K562 (cell line): ENCODE measurements around the gene PTGES3. TPM values are rescaled to one million over a fixed set of nuclear protein-coding genes. Genes with fewer than 3 reads are reported as not detected.
A peak's percentile ranks its signal among the peaks of the same experiment; 100 is the strongest.

Experiments used
- CREBBP ChIP-seq: IDR thresholded peaks from one replicate; pipeline ENCODE4 v1.6.1; 2012; ENCODE audit warnings: low read depth, mild to moderate bottlenecking, control low read depth, inconsistent platforms, low read length
- FOXM1 ChIP-seq, 2 experiments: fragments of 450-650 bp in 1 of 2; sonication (generic) in 1 of 2; formaldehyde crosslinking in 1 of 2; IDR thresholded peaks; 2 replicates each; pipeline versions ENCODE4 v1.6.1 to v1.9.0; 2017 to 2022; ENCODE audit warnings: low read depth in 2 of 2, mild to moderate bottlenecking in 2 of 2, missing genetic modification reagents in 1 of 2, moderate library complexity in 1 of 2
- L3MBTL2 ChIP-seq: fragments of 450-650 bp; IDR thresholded peaks from 2 replicates; pipeline ENCODE4 v1.6.1; 2016; ENCODE audit warnings: mild to moderate bottlenecking, moderate library complexity
- MECOM ChIP-seq: fragments of 250-450 bp; sonication (Bioruptor Pico); IDR thresholded peaks from 2 replicates; pipeline ENCODE4 v1.8.0; 2022; ENCODE audit warnings: inconsistent platforms
- MEIS2 ChIP-seq: fragments of 450-650 bp; IDR thresholded peaks from 2 replicates; pipeline ENCODE4 v1.6.1; 2014; ENCODE audit warnings: mild to moderate bottlenecking; ENCODE audit not compliant: partially characterized antibody
- MTA1 ChIP-seq: fragments of 450-650 bp; IDR thresholded peaks from 2 replicates; pipeline ENCODE4 v1.6.1; 2017; ENCODE audit warnings: borderline replicate concordance
- POLR2B ChIP-seq: fragments of 450-650 bp; IDR thresholded peaks from 2 replicates; pipeline ENCODE4 v1.6.1; 2018; ENCODE audit warnings: low read depth; ENCODE audit not compliant: partially characterized antibody
- SUPT5H ChIP-seq: fragments of 450-650 bp; IDR thresholded peaks from 2 replicates; pipeline ENCODE4 v1.6.1; 2016
- ZFP1 ChIP-seq: fragments of 450-650 bp; formaldehyde crosslinking; IDR thresholded peaks from 2 replicates; pipeline ENCODE4 v1.4.0; 2020; ENCODE audit warnings: mild to moderate bottlenecking, mixed read lengths
- ZNF224 ChIP-seq: sonication (generic); formaldehyde crosslinking; IDR thresholded peaks from 2 replicates; pipeline ENCODE4 v1.8.0; 2022; ENCODE audit warnings: mild to moderate bottlenecking, missing genetic modification reagents
- ZNF41 ChIP-seq: fragments of 250-450 bp; sonication (Bioruptor Pico); conservative IDR thresholded peaks from 2 replicates; pipeline ENCODE4 v1.4.0; 2020; ENCODE audit warnings: mild to moderate bottlenecking
- ZZZ3 ChIP-seq: fragments of 450-650 bp; IDR thresholded peaks from 2 replicates; pipeline ENCODE4 v1.6.1; 2016; ENCODE audit warnings: antibody characterized with exemption, mild to moderate bottlenecking, moderate library complexity
- polyA plus RNA-seq, 8 experiments: library from polyadenylated mRNA; depleted of rRNA in 4 of 8; stranded (reverse) in 5 of 8; unstranded in 3 of 8; fragments of >200 nt; fragmentation: Nextera tagmentation in 2 of 8; fragmentation: Illumina TruSeq in 1 of 8; extraction: Ambion mirVana in 2 of 8; extraction: Trizol in 1 of 8; gene quantifications; 2 replicates each; pipeline versions ENCODE4 v1.2.1 to v1.2.3, GENCODE V29; 2011 to 2014; ENCODE audit warnings: inconsistent platforms in 1 of 8, missing spikeins in 1 of 8
- total RNA-seq, 7 experiments: library from RNA; depleted of rRNA in 6 of 7; stranded (reverse); fragments of >200 nt in 6 of 7; fragmentation: Illumina TruSeq in 2 of 7; extraction: Trizol in 2 of 7; gene quantifications; 2 replicates each; pipeline versions ENCODE4 v1.2.1 to v1.2.3, GENCODE V29; 2011 to 2021; ENCODE audit warnings: low replicate concordance in 1 of 7
- TF ChIP-seq, protein P1 (sequence below), 2 experiments: fragments of 450-650 bp; formaldehyde crosslinking in 1 of 2; IDR thresholded peaks; 2 replicates each; pipeline versions ENCODE4 v1.4.0 to v1.6.1; 2014 to 2020; ENCODE audit warnings: mild to moderate bottlenecking in 2 of 2, borderline replicate concordance in 1 of 2, low read depth in 1 of 2
- TF ChIP-seq, protein P2 (sequence below): fragments of 450-650 bp; IDR thresholded peaks from 2 replicates; pipeline ENCODE4 v1.6.1; 2016; ENCODE audit warnings: borderline replicate concordance
- TF ChIP-seq, protein P3 (sequence below): fragments of 250-450 bp; sonication (Bioruptor Pico); IDR thresholded peaks from 2 replicates; pipeline ENCODE4 v1.8.0; 2021; ENCODE audit warnings: borderline replicate concordance, mild to moderate bottlenecking, moderate library complexity; ENCODE audit not compliant: poor library complexity, severe bottlenecking

Gene PTGES3
- total and polyA plus RNA-seq, 9 of the 15 experiments (the other 6 are each of a cell fraction or from before 2014, with no cell fraction given), result 163 to 501 (median 213) TPM

DNA sequence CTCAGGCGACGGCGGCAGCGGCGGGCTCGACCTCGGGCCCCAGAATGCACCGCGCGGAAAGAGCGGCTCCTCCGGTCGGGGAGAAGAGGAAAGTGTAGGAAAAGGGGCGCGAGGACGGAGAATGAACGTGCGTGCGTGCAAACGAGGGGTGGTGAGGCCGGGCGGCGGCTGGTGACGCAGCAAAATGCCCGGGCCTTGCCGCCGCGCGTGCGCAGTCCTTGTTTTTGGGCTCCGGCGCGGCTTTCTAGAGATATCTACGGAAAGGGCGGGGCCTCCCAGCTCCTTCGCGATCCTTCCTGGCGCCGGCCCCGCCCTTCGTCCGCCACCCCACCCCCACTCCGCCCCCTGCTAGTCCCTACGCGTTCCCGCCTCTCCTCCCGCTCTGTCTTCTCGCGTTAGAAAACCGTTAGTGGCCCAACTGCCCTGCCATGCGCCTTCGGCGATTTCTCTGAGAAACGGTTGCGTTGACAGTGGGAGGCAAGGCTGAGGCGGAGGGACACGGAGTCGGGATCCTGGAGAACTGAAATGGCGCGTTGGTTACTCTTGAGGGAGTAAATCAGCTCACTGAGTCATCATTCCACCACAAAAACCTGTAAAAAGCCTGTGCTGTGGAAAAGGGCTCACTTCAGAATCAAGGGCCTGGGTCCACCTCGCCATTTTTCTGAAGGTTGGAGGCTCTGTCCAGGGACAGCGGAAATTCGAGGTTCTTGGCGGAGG, at the start of gene PTGES3 (continued):
- TF ChIP-seq, protein P1, sequence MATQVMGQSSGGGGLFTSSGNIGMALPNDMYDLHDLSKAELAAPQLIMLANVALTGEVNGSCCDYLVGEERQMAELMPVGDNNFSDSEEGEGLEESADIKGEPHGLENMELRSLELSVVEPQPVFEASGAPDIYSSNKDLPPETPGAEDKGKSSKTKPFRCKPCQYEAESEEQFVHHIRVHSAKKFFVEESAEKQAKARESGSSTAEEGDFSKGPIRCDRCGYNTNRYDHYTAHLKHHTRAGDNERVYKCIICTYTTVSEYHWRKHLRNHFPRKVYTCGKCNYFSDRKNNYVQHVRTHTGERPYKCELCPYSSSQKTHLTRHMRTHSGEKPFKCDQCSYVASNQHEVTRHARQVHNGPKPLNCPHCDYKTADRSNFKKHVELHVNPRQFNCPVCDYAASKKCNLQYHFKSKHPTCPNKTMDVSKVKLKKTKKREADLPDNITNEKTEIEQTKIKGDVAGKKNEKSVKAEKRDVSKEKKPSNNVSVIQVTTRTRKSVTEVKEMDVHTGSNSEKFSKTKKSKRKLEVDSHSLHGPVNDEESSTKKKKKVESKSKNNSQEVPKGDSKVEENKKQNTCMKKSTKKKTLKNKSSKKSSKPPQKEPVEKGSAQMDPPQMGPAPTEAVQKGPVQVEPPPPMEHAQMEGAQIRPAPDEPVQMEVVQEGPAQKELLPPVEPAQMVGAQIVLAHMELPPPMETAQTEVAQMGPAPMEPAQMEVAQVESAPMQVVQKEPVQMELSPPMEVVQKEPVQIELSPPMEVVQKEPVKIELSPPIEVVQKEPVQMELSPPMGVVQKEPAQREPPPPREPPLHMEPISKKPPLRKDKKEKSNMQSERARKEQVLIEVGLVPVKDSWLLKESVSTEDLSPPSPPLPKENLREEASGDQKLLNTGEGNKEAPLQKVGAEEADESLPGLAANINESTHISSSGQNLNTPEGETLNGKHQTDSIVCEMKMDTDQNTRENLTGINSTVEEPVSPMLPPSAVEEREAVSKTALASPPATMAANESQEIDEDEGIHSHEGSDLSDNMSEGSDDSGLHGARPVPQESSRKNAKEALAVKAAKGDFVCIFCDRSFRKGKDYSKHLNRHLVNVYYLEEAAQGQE (IDR thresholded peaks at IDR 0.05; ENCODE audit: borderline replicate concordance), result no peak; the same call in 1 of the 2 replicates
- TF ChIP-seq, protein P1 (CRISPR knock-in tag; IDR thresholded peaks at IDR 0.05; ENCODE audit: low read depth), result no peak
- peak; percentile 96 for TF ChIP-seq MTA1
- no peak for TF ChIP-seq CREBBP
- TF ChIP-seq ZFP1 (CRISPR knock-in tag), result no peak
- TF ChIP-seq SUPT5H, result peak; percentile 96
- TF ChIP-seq ZNF41 (CRISPR knock-in tag), result no peak
- TF ChIP-seq, protein P2, sequence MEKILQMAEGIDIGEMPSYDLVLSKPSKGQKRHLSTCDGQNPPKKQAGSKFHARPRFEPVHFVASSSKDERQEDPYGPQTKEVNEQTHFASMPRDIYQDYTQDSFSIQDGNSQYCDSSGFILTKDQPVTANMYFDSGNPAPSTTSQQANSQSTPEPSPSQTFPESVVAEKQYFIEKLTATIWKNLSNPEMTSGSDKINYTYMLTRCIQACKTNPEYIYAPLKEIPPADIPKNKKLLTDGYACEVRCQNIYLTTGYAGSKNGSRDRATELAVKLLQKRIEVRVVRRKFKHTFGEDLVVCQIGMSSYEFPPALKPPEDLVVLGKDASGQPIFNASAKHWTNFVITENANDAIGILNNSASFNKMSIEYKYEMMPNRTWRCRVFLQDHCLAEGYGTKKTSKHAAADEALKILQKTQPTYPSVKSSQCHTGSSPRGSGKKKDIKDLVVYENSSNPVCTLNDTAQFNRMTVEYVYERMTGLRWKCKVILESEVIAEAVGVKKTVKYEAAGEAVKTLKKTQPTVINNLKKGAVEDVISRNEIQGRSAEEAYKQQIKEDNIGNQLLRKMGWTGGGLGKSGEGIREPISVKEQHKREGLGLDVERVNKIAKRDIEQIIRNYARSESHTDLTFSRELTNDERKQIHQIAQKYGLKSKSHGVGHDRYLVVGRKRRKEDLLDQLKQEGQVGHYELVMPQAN, result peak; percentile 80
- TF ChIP-seq FOXM1 (IDR thresholded peaks at IDR 0.05; ENCODE audit: low read depth), result peak; percentile 96
- TF ChIP-seq FOXM1 (CRISPR knock-in tag; IDR thresholded peaks at IDR 0.05; ENCODE audit: low read depth), result no peak
- peak; percentile 72 for TF ChIP-seq MEIS2
- TF ChIP-seq, protein P3, sequence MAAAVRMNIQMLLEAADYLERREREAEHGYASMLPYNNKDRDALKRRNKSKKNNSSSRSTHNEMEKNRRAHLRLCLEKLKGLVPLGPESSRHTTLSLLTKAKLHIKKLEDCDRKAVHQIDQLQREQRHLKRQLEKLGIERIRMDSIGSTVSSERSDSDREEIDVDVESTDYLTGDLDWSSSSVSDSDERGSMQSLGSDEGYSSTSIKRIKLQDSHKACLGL (CRISPR knock-in tag), result peak; percentile 67
- TF ChIP-seq MECOM (CRISPR knock-in tag), result peak; percentile 47; the same call in 1 of the 2 replicates
- peak; percentile 94 for TF ChIP-seq POLR2B
- 0 out of 2 replicates have a peak, but pooled peaks have one; percentile 44 for TF ChIP-seq ZNF224 (CRISPR knock-in tag)
- TF ChIP-seq L3MBTL2, result peak; percentile 97
- TF ChIP-seq ZZZ3, result peak; percentile 58; the same call in 1 of the 2 replicates
